Loucy (cell line): ENCODE results near the gene MAB21L4.

Experiments
- H2AFZ ChIP-seq: fragments of 200-600 bp; sonication (generic); 2 replicates; pipeline ENCODE4 v1.6.0; 2016; ENCODE audit warnings: antibody characterized with exemption, mild to moderate bottlenecking, low read length, moderate library complexity
- H3F3A ChIP-seq: fragments of 200-600 bp; 2 replicates; pipeline ENCODE4 v1.6.0; 2016; ENCODE audit warnings: antibody characterized with exemption, low read depth, mild to moderate bottlenecking
- H3K27me3 ChIP-seq: fragments of 200-600 bp; sonication (generic); 2 replicates; pipeline ENCODE4 v1.6.1; 2014; ENCODE audit warnings: low read length, mild to moderate bottlenecking; ENCODE audit not compliant: insufficient read depth, poor library complexity, severe bottlenecking
- H3K36me3 ChIP-seq: fragments of 200-600 bp; sonication (generic); 2 replicates; pipeline ENCODE4 v1.6.1; 2016; ENCODE audit warnings: low read length; ENCODE audit not compliant: insufficient read depth
- H3K4me1 ChIP-seq: fragments of 200-600 bp; sonication (generic); 2 replicates; pipeline ENCODE4 v1.5.1; 2014; ENCODE audit warnings: low read length, mild to moderate bottlenecking; ENCODE audit not compliant: insufficient read depth, poor library complexity, severe bottlenecking
- H3K4me2 ChIP-seq: fragments of 200-600 bp; sonication (generic); 2 replicates; pipeline ENCODE4 v1.6.0; 2014; ENCODE audit warnings: antibody characterized with exemption, low read length, low read depth, mild to moderate bottlenecking; ENCODE audit not compliant: poor library complexity, severe bottlenecking
- H3K4me3 ChIP-seq: fragments of 200-600 bp; sonication (generic); 2 replicates; pipeline ENCODE4 v1.5.1; 2014; ENCODE audit warnings: low read length, mild to moderate bottlenecking, mixed read lengths; ENCODE audit not compliant: poor library complexity, severe bottlenecking
- H3K79me2 ChIP-seq: fragments of 200-600 bp; sonication (generic); 2 replicates; pipeline ENCODE4 v1.6.1; 2014; ENCODE audit warnings: low read length; ENCODE audit not compliant: insufficient read depth
- H3K9ac ChIP-seq: fragments of 200-600 bp; sonication (generic); 2 replicates; pipeline ENCODE4 v1.6.0; 2014; ENCODE audit warnings: mild to moderate bottlenecking, low read depth, low read length, moderate library complexity; ENCODE audit not compliant: poor library complexity, severe bottlenecking
- H3K9me2 ChIP-seq: fragments of 200-600 bp; sonication (generic); replicated peaks from 2 replicates; pipeline ENCODE4 v1.6.1; 2016; ENCODE audit warnings: low read depth, low read length, mixed read lengths
- H3K9me3 ChIP-seq: fragments of 200-600 bp; sonication (generic); 2 replicates; pipeline ENCODE4 v1.6.1; 2014; ENCODE audit warnings: mild to moderate bottlenecking, antibody characterized with exemption, low read length, low read depth; ENCODE audit not compliant: insufficient read depth
- H4K20me1 ChIP-seq: fragments of 200-600 bp; sonication (generic); 2 replicates; pipeline ENCODE4 v1.6.0; 2014; ENCODE audit warnings: antibody characterized with exemption, low read length, mild to moderate bottlenecking; ENCODE audit not compliant: insufficient read depth, poor library complexity, severe bottlenecking
- CTCF ChIP-seq: fragments of 200-600 bp; sonication (generic); conservative IDR thresholded peaks from 2 replicates; pipeline ENCODE4 v1.5.1; 2014; ENCODE audit warnings: mild to moderate bottlenecking, antibody characterized with exemption, low read length
- EZH2phosphoT487 ChIP-seq: fragments of 200-600 bp; IDR thresholded peaks from 2 replicates; pipeline ENCODE4 v1.6.1; 2018; ENCODE audit warnings: antibody characterized with exemption, mild to moderate bottlenecking, moderate library complexity, borderline replicate concordance

The MAB21L4 gene

GRCh38 chr2:240885566-240885965 is 10.4 kb downstream of the MAB21L4 start:
- Histone ChIP-seq H2AFZ (no peak overlapping the region), H4K20me1 (no peaks in the 10 kb centered on the region), H3K4me3 (no peak overlapping the region), H3K4me1 (no peaks in the 10 kb centered on the region), H3K9me3 (peaks cover 9% of the 10 kb centered on the region; the same call in 1 of the 2 replicates), H3K9ac (no peak overlapping the region), H3K36me3 (no peaks in the 10 kb centered on the region), H3F3A (no peaks in the 10 kb centered on the region), H3K4me2 (no peak overlapping the region), H3K9me2 (no peaks in the 10 kb centered on the region), H3K27me3 (no peaks in the 10 kb centered on the region), H3K79me2 (no peaks in the 10 kb centered on the region)
- TF ChIP-seq EZH2phosphoT487: no peak
- no peak for TF ChIP-seq CTCF

GRCh38 chr2:240884745-240885144 is 11.2 kb downstream of the MAB21L4 start:
- Histone ChIP-seq H2AFZ (no peak overlapping the region), H3K9me3 (peaks cover 7% of the 10 kb centered on the region; the same call in 1 of the 2 replicates), H3K4me1 (no peaks in the 10 kb centered on the region), H3K36me3 (no peaks in the 10 kb centered on the region), H4K20me1 (no peaks in the 10 kb centered on the region), H3K79me2 (no peaks in the 10 kb centered on the region), H3K9ac (no peak overlapping the region), H3K9me2 (no peaks in the 10 kb centered on the region), H3K4me3 (no peak overlapping the region), H3F3A (no peaks in the 10 kb centered on the region), H3K4me2 (no peak overlapping the region), H3K27me3 (no peaks in the 10 kb centered on the region)
- TF ChIP-seq CTCF: no peak
- no peak for TF ChIP-seq EZH2phosphoT487

DNA sequence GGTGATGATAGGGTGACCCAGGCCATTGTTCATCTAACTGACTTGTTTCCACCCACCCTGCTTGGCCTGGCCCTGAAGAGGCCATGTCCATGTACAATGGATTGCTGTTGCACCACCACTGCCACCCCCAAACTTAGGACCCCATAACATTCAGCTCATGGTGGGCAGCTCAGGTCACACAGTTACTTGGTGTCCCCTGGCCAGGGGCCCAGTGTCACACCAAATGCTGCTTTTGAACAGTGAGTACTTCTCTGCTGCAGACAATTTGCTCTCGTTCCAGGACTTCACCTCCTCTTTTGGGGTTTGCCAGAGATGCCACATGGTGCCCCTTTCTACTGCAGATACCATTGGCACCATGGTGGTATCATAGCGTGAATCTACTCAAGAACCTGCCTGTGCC is 11.7 kb downstream of the MAB21L4 start:
- no peak overlapping the region for H3K4me3 ChIP-seq
- H2AFZ ChIP-seq: no peak overlapping the region
- H3K9me2 ChIP-seq: no peaks in the 10 kb centered on the region
- no peak overlapping the region for H3K4me2 ChIP-seq
- no peaks in the 10 kb centered on the region for H4K20me1 ChIP-seq
- H3K9ac ChIP-seq: no peak overlapping the region
- H3F3A ChIP-seq: no peaks in the 10 kb centered on the region
- 0 out of 2 replicates have a peak, but pooled peaks cover 3% of the 10 kb centered on the region for H3K9me3 ChIP-seq
- H3K27me3 ChIP-seq: no peaks in the 10 kb centered on the region
- TF ChIP-seq CTCF: no peak
- TF ChIP-seq EZH2phosphoT487: no peak
- H3K79me2 ChIP-seq: no peaks in the 10 kb centered on the region
- H3K36me3 ChIP-seq: no peaks in the 10 kb centered on the region
- H3K4me1 ChIP-seq: no peaks in the 10 kb centered on the region
